Activated CD4-positive, alpha-beta T cell treated with anti-CD3 and anti-CD28 coated beads for 1 hour (primary cell): ENCODE data around the gene STK31.
"Not testable (repeated sequence)": the region's sequence is repeated elsewhere in the genome, so short reads cannot be mapped to it uniquely, and the experiment has no call there.

Experiments
- DNase-seq: peaks from one replicate; pipeline ENCODE4 v3.0.0-alpha.2; 2020

STK31 gene

GRCh38 chr7:23804707-23805106 lies 94.7 kb downstream of the STK31 start:
- DNase-seq, result no peak

- DNase-seq, result no peak
Observed at GRCh38 chr7:23808421-23808820, 98.4 kb downstream of the STK31 start.

- no peak for DNase-seq
Observed at GRCh38 chr7:23810099-23810498, 100.1 kb downstream of the STK31 start.

GRCh38 chr7:23811540-23811939 lies 101.5 kb downstream of the STK31 start:
- no peak for DNase-seq

GRCh38 chr7:23828125-23828524 lies 118.1 kb downstream of the STK31 start:
- not testable (repeated sequence) for DNase-seq

- DNase-seq, result not testable (repeated sequence)
Observed at GRCh38 chr7:23832733-23833132, 122.7 kb downstream of the STK31 start.

GRCh38 chr7:23833405-23833804 lies 123.4 kb downstream of the STK31 start:
- no peak for DNase-seq

GRCh38 chr7:23844837-23845236 lies 134.8 kb downstream of the STK31 start:
- DNase-seq, result not testable (repeated sequence)

GRCh38 chr7:23852135-23852534 lies 142.1 kb downstream of the STK31 start:
- DNase-seq, result no peak

- no peak for DNase-seq
Observed at GRCh38 chr7:23852988-23853387, 143.0 kb downstream of the STK31 start.

- no peak for DNase-seq
Observed at GRCh38 chr7:23863209-23863787, 153.3 kb downstream of the STK31 start.

GRCh38 chr7:23864973-23865372 lies 155.0 kb downstream of the STK31 start:
- DNase-seq, result no peak

- DNase-seq, result no peak
Observed at GRCh38 chr7:23873306-23873705, 163.3 kb downstream of the STK31 start.

- DNase-seq, result not testable (repeated sequence)
Observed at GRCh38 chr7:23876526-23876925, 166.5 kb downstream of the STK31 start.
